GM12878 (cell line): ENCODE data around the gene TLCD3B. TPM values are rescaled to one million over a fixed set of nuclear protein-coding genes. Genes with fewer than 3 reads are reported as not detected.

Experiments used
- ATAC-seq: fragments of 200-7000 bp; cut with Tn5 transposase; 3 replicates; pipeline ENCODE4 v1.9.1; 2020; ENCODE audit warnings: mild to moderate bottlenecking, moderate library complexity
- BruUV-seq: library from RNA; stranded (reverse); fragments of 400-500 nt; replicated peaks from 2 replicates; lab custom pipeline; 2021; lab: Mats Ljungman, UMichigan
- CTCF ChIA-PET: fragments of 300-600 bp; sonication (Branson Sonifier 250); formaldehyde crosslinking; extraction: SDS; loops from one replicate; lab custom pipeline; 2021; ENCODE audit warnings: inconsistent platforms; lab: Yijun Ruan, JAX
- POLR2A ChIA-PET: fragments of 350-600 bp; formaldehyde crosslinking; extraction: SDS; loops from one replicate; lab custom pipeline; 2021; ENCODE audit warnings: inconsistent platforms; lab: Charles Lee
- RAD21 ChIA-PET: fragments of 300-600 bp; sonication (Branson Sonifier 250); formaldehyde crosslinking; loops from one replicate; lab custom pipeline; 2023; ENCODE audit warnings: antibody characterized with exemption; ENCODE audit not compliant: unreplicated experiment; lab: Charles Lee
- SMC1A ChIA-PET: fragments of 300-600 bp; sonication (Branson Sonifier 250); formaldehyde crosslinking; loops from one replicate; lab custom pipeline; 2023; ENCODE audit not compliant: unreplicated experiment, uncharacterized antibody; lab: Charles Lee
- DNase-seq: peaks from one replicate; pipeline ENCODE4 v3.0.0-alpha.2; 2011; ENCODE audit warnings: low read depth, low spot score
- FAIRE-seq: peaks from 3 replicates; lab custom pipeline; 2011; peaks lifted over from hg19 to GRCh38; lab: Jason Lieb, UNC
- H2AFZ ChIP-seq: 2 replicates; pipeline ENCODE4 v1.6.0; 2011; ENCODE audit warnings: low read depth, low read length, control low read depth; ENCODE audit not compliant: control insufficient read depth
- H3K27ac ChIP-seq: 2 replicates; pipeline ENCODE4 v1.5.1; 2011; ENCODE audit warnings: control low read depth; ENCODE audit not compliant: control insufficient read depth, insufficient read depth
- H3K27me3 ChIP-seq, 2 experiments: replicated peaks in 1 of 2; 2 replicates each; pipeline versions ENCODE4 v1.6.0 to v1.6.1; 2011; ENCODE audit warnings: low read length in 1 of 2; ENCODE audit not compliant: control insufficient read depth in 2 of 2, insufficient read depth in 2 of 2
- H3K36me3 ChIP-seq, 2 experiments: 2 replicates each; pipeline ENCODE4 v1.5.1; 2011; ENCODE audit warnings: low read length in 1 of 2; ENCODE audit not compliant: control insufficient read depth in 2 of 2, insufficient read depth in 2 of 2
- H3K4me1 ChIP-seq: 2 replicates; pipeline ENCODE4 v1.6.1; 2011; ENCODE audit warnings: mild to moderate bottlenecking, low read length, moderate library complexity, mixed read lengths; ENCODE audit not compliant: control insufficient read depth, insufficient read depth
- H3K4me2 ChIP-seq: 2 replicates; pipeline ENCODE4 v1.6.0; 2011; ENCODE audit warnings: control low read depth; ENCODE audit not compliant: control insufficient read depth, insufficient read depth
- H3K4me3 ChIP-seq: fragments of 200-600 bp; sonication (generic); 2 replicates; pipeline ENCODE4 v1.5.1; 2016
- H3K79me2 ChIP-seq: 2 replicates; pipeline ENCODE4 v1.6.0; 2011; ENCODE audit warnings: low read length; ENCODE audit not compliant: control insufficient read depth, insufficient read depth
- H3K9ac ChIP-seq: 2 replicates; pipeline ENCODE4 v1.8.0; 2011; ENCODE audit warnings: low read length, control low read depth, mixed read lengths; ENCODE audit not compliant: control insufficient read depth, insufficient read depth
- H3K9me3 ChIP-seq: replicated peaks from 3 replicates; pipeline ENCODE4 v1.5.1; 2011; ENCODE audit warnings: mild to moderate bottlenecking, low read length; ENCODE audit not compliant: control insufficient read depth, insufficient read depth
- H4K20me1 ChIP-seq: 2 replicates; pipeline ENCODE4 v1.6.0; 2011; ENCODE audit not compliant: control insufficient read depth, insufficient read depth
- BCL11A ChIP-seq: IDR thresholded peaks from 2 replicates; pipeline ENCODE4 v1.6.1; 2011; ENCODE audit warnings: low read depth, low read length
- NR2C2 ChIP-seq: IDR thresholded peaks from 2 replicates; pipeline ENCODE4 v1.6.1; 2011; ENCODE audit warnings: borderline replicate concordance, low read depth; ENCODE audit not compliant: control insufficient read depth, insufficient read length
- POLR2AphosphoS2 ChIP-seq: IDR thresholded peaks from 2 replicates; pipeline ENCODE4 v1.6.1; 2011; ENCODE audit warnings: low read depth, mild to moderate bottlenecking, low read length, improper control_type of control experiment, moderate library complexity
- POU2F2 ChIP-seq: IDR thresholded peaks from 3 replicates; pipeline ENCODE4 v1.6.1; 2011; ENCODE audit warnings: low read depth, mild to moderate bottlenecking, low read length, borderline replicate concordance
- SP1 ChIP-seq: IDR thresholded peaks from one replicate; pipeline ENCODE4 v1.6.1; 2011; ENCODE audit warnings: low read depth, low read length
- SUPT20H ChIP-seq: IDR thresholded peaks from 2 replicates; pipeline ENCODE4 v1.6.1; 2011; ENCODE audit warnings: low read depth, mild to moderate bottlenecking, low read length, moderate library complexity, borderline replicate concordance; ENCODE audit not compliant: control insufficient read depth
- TCF7 ChIP-seq: IDR thresholded peaks from 2 replicates; pipeline ENCODE4 v1.6.1; 2014; ENCODE audit warnings: antibody characterized with exemption, borderline replicate concordance
- WGBS: methylation state at CpG from one replicate; pipeline ENCODE4 v1.1.6; 2016; ENCODE audit warnings: low lambda C conversion rate; ENCODE audit not compliant: insufficient replicate concordance, insufficient coverage; ENCODE audit errors: missing lambda C conversion rate; 5-methylcytosine and 5-hydroxymethylcytosine counted together
- in situ Hi-C: fragments of 300-500 bp; cut with MboI; formaldehyde crosslinking; loops from 9 replicates; pipeline ENCODE4 v1.14.3; 2018; ENCODE audit warnings: mixed read lengths
- intact Hi-C: fragments of 100-400 bp; cut with micrococcal nuclease; formaldehyde crosslinking; loops from one replicate; pipeline ENCODE4 v1.14.2; 2022; ENCODE audit not compliant: unreplicated experiment
- polyA plus RNA-seq, 11 experiments: library from polyadenylated mRNA; depleted of rRNA in 4 of 11; unstranded in 6 of 11; stranded (reverse) in 5 of 11; fragments of >200 nt; fragmentation: Nextera tagmentation in 4 of 11; fragmentation: Illumina TruSeq in 1 of 11; extraction: Ambion mirVana in 4 of 11; extraction: Trizol in 1 of 11; gene quantifications; 1 replicate in 1 of 11; 2 replicates in 10 of 11; pipeline versions ENCODE4 v1.2.1 to v1.2.3, GENCODE V29; 2011 to 2016; ENCODE audit warnings: inconsistent platforms in 2 of 11, missing spikeins in 2 of 11, low read depth in 1 of 11
- total RNA-seq, 4 experiments: library from RNA; depleted of rRNA in 3 of 4; stranded (reverse); fragments of >200 nt in 3 of 4; fragmentation: Illumina TruSeq in 1 of 4; extraction: Trizol in 1 of 4; gene quantifications; 2 replicates each; pipeline versions ENCODE4 v1.2.1 to v1.2.3, GENCODE V29; 2013 to 2021
- TF ChIP-seq, protein P1 (sequence below): IDR thresholded peaks from 2 replicates; pipeline ENCODE4 v1.6.1; 2011; ENCODE audit warnings: mild to moderate bottlenecking, low read depth, low read length, moderate library complexity; ENCODE audit not compliant: insufficient replicate concordance

TLCD3B gene
- total and polyA plus RNA-seq, 10 of the 15 experiments (the other 5 are each of a cell fraction or from before 2014, with no cell fraction given) = 0.05 to 0.51 (median 0.18) TPM; not detected in 4

DNA sequence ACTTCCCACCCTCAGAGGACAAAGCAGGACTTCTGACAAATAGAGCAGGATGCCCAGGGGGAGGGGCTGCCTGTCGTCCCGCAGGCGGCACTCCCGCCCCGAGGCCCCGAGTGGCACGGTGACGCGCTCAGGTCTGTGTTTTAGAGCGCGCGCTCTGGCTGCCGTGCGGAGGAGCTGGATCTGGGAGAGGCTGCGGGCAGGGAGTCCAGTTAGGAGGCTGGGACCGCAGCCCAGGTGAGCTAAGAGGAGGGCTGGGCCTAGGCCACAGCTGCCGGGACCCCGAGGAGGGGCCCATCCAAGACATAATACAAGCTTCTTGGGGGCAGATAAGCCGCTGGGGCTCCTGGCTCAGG is 26.7 kb downstream of the TLCD3B start:
- POLR2A ChIA-PET = no interaction called here
- no peak overlapping the region for H3K27ac ChIP-seq
- H4K20me1 ChIP-seq = no peaks in the 10 kb centered on the region
- intact Hi-C loops (no loop called here), in situ Hi-C loops (loop anchor here (25.0 kb wide), 1 partner anchor 892 kb away; no protein-coding TSS in a partner anchor)
- 77% methylated on average over 19 of the region's 19 CpGs for WGBS
- H3K4me3 ChIP-seq = no peak overlapping the region
- no peaks in the 10 kb centered on the region for H3K9me3 ChIP-seq
- RAD21 ChIA-PET = no interaction called here
- TF ChIP-seq, protein P1, sequence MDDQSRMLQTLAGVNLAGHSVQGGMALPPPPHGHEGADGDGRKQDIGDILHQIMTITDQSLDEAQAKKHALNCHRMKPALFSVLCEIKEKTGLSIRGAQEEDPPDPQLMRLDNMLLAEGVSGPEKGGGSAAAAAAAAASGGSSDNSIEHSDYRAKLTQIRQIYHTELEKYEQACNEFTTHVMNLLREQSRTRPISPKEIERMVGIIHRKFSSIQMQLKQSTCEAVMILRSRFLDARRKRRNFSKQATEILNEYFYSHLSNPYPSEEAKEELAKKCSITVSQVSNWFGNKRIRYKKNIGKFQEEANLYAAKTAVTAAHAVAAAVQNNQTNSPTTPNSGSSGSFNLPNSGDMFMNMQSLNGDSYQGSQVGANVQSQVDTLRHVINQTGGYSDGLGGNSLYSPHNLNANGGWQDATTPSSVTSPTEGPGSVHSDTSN = no peak
- TF ChIP-seq SUPT20H (no peak), POLR2AphosphoS2 (no peak), SP1 (no peak), POU2F2 (no peak), NR2C2 (no peak), BCL11A (no peak), TCF7 (no peak)
- H3K27me3 ChIP-seq = no peaks in the 10 kb centered on the region
- no peak overlapping the region for H2AFZ ChIP-seq
- FAIRE-seq (no peak), ATAC-seq (no peak), DNase-seq (no peak)
- H3K9ac ChIP-seq = no peak overlapping the region
- no peaks in the 10 kb centered on the region for H3K4me1 ChIP-seq
- SMC1A ChIA-PET = no interaction called here
- BruUV-seq = no TSS peak
- H3K4me2 ChIP-seq = no peak overlapping the region
- peaks cover 0 to 3% of the 10 kb centered on the region in 2 experiments; a peak in 3 of 4 replicates for H3K36me3 ChIP-seq
- no peaks in the 10 kb centered on the region for H3K79me2 ChIP-seq
- CTCF ChIA-PET = interaction anchor here (1.1 to 1.4 kb wide), 4 partner anchors 19 to 392 kb away, joined by 3 to 4 read pairs (median 3); partner anchors contain the start of gene C16orf92
